Omental fat pad (tissue), 4 donors: Measurements from ENCODE around the gene GREB1. TPM values are rescaled to one million over a fixed set of nuclear protein-coding genes. Genes with fewer than 3 reads are reported as not detected.

ENCODE experiments used
- ATAC-seq: fragments of 150-250 bp; one replicate; pipeline ENCODE4 v1.9.1; 2016; ENCODE audit warnings: mild to moderate bottlenecking, moderate library complexity; ENCODE audit not compliant: low FRiP score
- DNase-seq: peaks from one replicate; pipeline ENCODE4 v3.0.0-alpha.2; 2019; ENCODE audit warnings: low spot score
- CTCF ChIP-seq, 3 donors: fragments of 450-650 bp; IDR thresholded peaks; one replicate each; pipeline ENCODE4 v1.5.1; 2016 to 2017; ENCODE audit warnings: antibody characterized with exemption in 3 of 3, mild to moderate bottlenecking in 3 of 3, moderate library complexity in 2 of 3
- small RNA-seq: library from RNA; depleted of rRNA; stranded (forward); fragments of <200 nt; gene quantifications from one replicate; pipeline ENCODE3, GENCODE V24; 2016
- total RNA-seq, 4 donors: library from RNA; depleted of rRNA; stranded (reverse); fragments of >200 nt; gene quantifications; one replicate each; pipeline ENCODE4 v1.1.0, GENCODE V29; 2016

GREB1 gene
- total RNA-seq, 4 donors from 2014 or later, result 1.9 to 12.4 (median 4.1) TPM

GRCh38 chr2:11688222-11689069, 154.6 kb downstream of the GREB1 start:
- TF ChIP-seq CTCF (IDR thresholded peaks at IDR 0.05), result peak in 1 of 3 donors; percentile 22
- peak; percentile 85 for DNase-seq
- peak; percentile 94 for ATAC-seq

- TF ChIP-seq CTCF (IDR thresholded peaks at IDR 0.05), result no peak
- ATAC-seq (no peak), DNase-seq (no peak)
Observed at GRCh38 chr2:11691076-11691660, 157.3 kb downstream of the GREB1 start.

Small RNAs within 50 kb of the gene (small RNA-seq; reads per million reads assigned to genes)
- not detected for gene MIR4429
- gene RN7SL674P, result not detected
- not detected for gene RNA5SP84
- not detected for gene RNU2-13P

Other genes with a start within 250 kb of the GREB1 start
- gene ROCK2, start 189.4 kb upstream of the GREB1 start, total RNA-seq, result 100 to 1,000 TPM; 110 to 197 (median 155) TPM
- gene E2F6, start 67.9 kb upstream of the GREB1 start, total RNA-seq, result 10 to 100 TPM; 14.5 to 32.8 (median 25.8) TPM
- 1 to 10 TPM in 1 of 4 donors, under 1 TPM in 1, not detected in 2; 0.28 to 1.6 TPM for gene NTSR2, start 136.2 kb downstream of the GREB1 start, total RNA-seq
- 100 to 1,000 TPM in 1 of 4 donors, 10 to 100 TPM in 3; 72.8 to 104 (median 89.1) TPM for gene LPIN1, start 212.6 kb downstream of the GREB1 start, total RNA-seq